GM12878 (cell line): ENCODE results near the gene ETHE1. TPM values are rescaled to one million over a fixed set of nuclear protein-coding genes. Genes with fewer than 3 reads are reported as not detected.

Experiments used
- ATAC-seq: fragments of 200-7000 bp; cut with Tn5 transposase; 3 replicates; pipeline ENCODE4 v1.9.1; 2020; ENCODE audit warnings: mild to moderate bottlenecking, moderate library complexity
- BruUV-seq: library from RNA; stranded (reverse); fragments of 400-500 nt; replicated peaks from 2 replicates; lab custom pipeline; 2021; lab: Mats Ljungman, UMichigan
- CTCF ChIA-PET: fragments of 300-600 bp; sonication (Branson Sonifier 250); formaldehyde crosslinking; extraction: SDS; loops from one replicate; lab custom pipeline; 2021; ENCODE audit warnings: inconsistent platforms; lab: Yijun Ruan, JAX
- POLR2A ChIA-PET: fragments of 350-600 bp; formaldehyde crosslinking; extraction: SDS; loops from one replicate; lab custom pipeline; 2021; ENCODE audit warnings: inconsistent platforms; lab: Charles Lee
- RAD21 ChIA-PET: fragments of 300-600 bp; sonication (Branson Sonifier 250); formaldehyde crosslinking; loops from one replicate; lab custom pipeline; 2023; ENCODE audit warnings: antibody characterized with exemption; ENCODE audit not compliant: unreplicated experiment; lab: Charles Lee
- SMC1A ChIA-PET: fragments of 300-600 bp; sonication (Branson Sonifier 250); formaldehyde crosslinking; loops from one replicate; lab custom pipeline; 2023; ENCODE audit not compliant: unreplicated experiment, uncharacterized antibody; lab: Charles Lee
- DNase-seq: peaks from one replicate; pipeline ENCODE4 v3.0.0-alpha.2; 2011; ENCODE audit warnings: low read depth, low spot score
- FAIRE-seq: peaks from 3 replicates; lab custom pipeline; 2011; peaks lifted over from hg19 to GRCh38; lab: Jason Lieb, UNC
- H2AFZ ChIP-seq: 2 replicates; pipeline ENCODE4 v1.6.0; 2011; ENCODE audit warnings: low read depth, low read length, control low read depth; ENCODE audit not compliant: control insufficient read depth
- H3K27ac ChIP-seq: 2 replicates; pipeline ENCODE4 v1.5.1; 2011; ENCODE audit warnings: control low read depth; ENCODE audit not compliant: control insufficient read depth, insufficient read depth
- H3K27me3 ChIP-seq, 2 experiments: replicated peaks in 1 of 2; 2 replicates each; pipeline versions ENCODE4 v1.6.0 to v1.6.1; 2011; ENCODE audit warnings: low read length in 1 of 2; ENCODE audit not compliant: control insufficient read depth in 2 of 2, insufficient read depth in 2 of 2
- H3K36me3 ChIP-seq, 2 experiments: 2 replicates each; pipeline ENCODE4 v1.5.1; 2011; ENCODE audit warnings: low read length in 1 of 2; ENCODE audit not compliant: control insufficient read depth in 2 of 2, insufficient read depth in 2 of 2
- H3K4me1 ChIP-seq: 2 replicates; pipeline ENCODE4 v1.6.1; 2011; ENCODE audit warnings: mild to moderate bottlenecking, low read length, moderate library complexity, mixed read lengths; ENCODE audit not compliant: control insufficient read depth, insufficient read depth
- H3K4me2 ChIP-seq: 2 replicates; pipeline ENCODE4 v1.6.0; 2011; ENCODE audit warnings: control low read depth; ENCODE audit not compliant: control insufficient read depth, insufficient read depth
- H3K4me3 ChIP-seq: fragments of 200-600 bp; sonication (generic); 2 replicates; pipeline ENCODE4 v1.5.1; 2016
- H3K79me2 ChIP-seq: 2 replicates; pipeline ENCODE4 v1.6.0; 2011; ENCODE audit warnings: low read length; ENCODE audit not compliant: control insufficient read depth, insufficient read depth
- H3K9ac ChIP-seq: 2 replicates; pipeline ENCODE4 v1.8.0; 2011; ENCODE audit warnings: low read length, control low read depth, mixed read lengths; ENCODE audit not compliant: control insufficient read depth, insufficient read depth
- H3K9me3 ChIP-seq: replicated peaks from 3 replicates; pipeline ENCODE4 v1.5.1; 2011; ENCODE audit warnings: mild to moderate bottlenecking, low read length; ENCODE audit not compliant: control insufficient read depth, insufficient read depth
- H4K20me1 ChIP-seq: 2 replicates; pipeline ENCODE4 v1.6.0; 2011; ENCODE audit not compliant: control insufficient read depth, insufficient read depth
- BMI1 ChIP-seq: fragments of 450-650 bp; IDR thresholded peaks from 2 replicates; pipeline ENCODE4 v1.6.1; 2016; ENCODE audit warnings: mild to moderate bottlenecking, moderate library complexity, borderline replicate concordance
- E4F1 ChIP-seq: fragments of 450-650 bp; IDR thresholded peaks from 2 replicates; pipeline ENCODE4 v1.6.1; 2018; ENCODE audit warnings: borderline replicate concordance, mild to moderate bottlenecking; ENCODE audit not compliant: partially characterized antibody
- EGR1 ChIP-seq, 2 experiments: IDR thresholded peaks; 1 replicate in 1 of 2; 2 replicates in 1 of 2; pipeline ENCODE4 v1.6.1; 2011 to 2012; ENCODE audit warnings: low read depth in 2 of 2, low read length in 2 of 2, borderline replicate concordance in 1 of 2, mild to moderate bottlenecking in 1 of 2, moderate library complexity in 1 of 2
- EP300 ChIP-seq, 2 experiments: fragments of 150-350 bp in 1 of 2; IDR thresholded peaks; 2 replicates each; pipeline ENCODE4 v1.6.1; 2011 to 2012; ENCODE audit warnings: low read depth in 2 of 2, low read length in 2 of 2, borderline replicate concordance in 1 of 2, improper control_type of control experiment in 1 of 2, inconsistent platforms in 1 of 2; ENCODE audit not compliant: control insufficient read depth in 1 of 2
- JUND ChIP-seq: IDR thresholded peaks from 2 replicates; pipeline ENCODE4 v1.6.1; 2012; ENCODE audit warnings: low read depth, mild to moderate bottlenecking, low read length, improper control_type of control experiment, moderate library complexity
- MEF2A ChIP-seq: IDR thresholded peaks from 2 replicates; pipeline ENCODE4 v1.6.1; 2011; ENCODE audit warnings: low read depth, mild to moderate bottlenecking, low read length, moderate library complexity; ENCODE audit not compliant: insufficient read depth
- PML ChIP-seq: IDR thresholded peaks from 2 replicates; pipeline ENCODE4 v1.6.1; 2012; ENCODE audit warnings: low read length, inconsistent platforms
- SIN3A ChIP-seq: IDR thresholded peaks from 2 replicates; pipeline ENCODE4 v1.6.1; 2012; ENCODE audit warnings: low read depth, low read length, improper control_type of control experiment
- SIX5 ChIP-seq: IDR thresholded peaks from 2 replicates; pipeline ENCODE4 v1.6.1; 2011; ENCODE audit warnings: mild to moderate bottlenecking, low read depth, low read length, moderate library complexity; ENCODE audit not compliant: severe bottlenecking
- SMARCA5 ChIP-seq: fragments of 450-650 bp; IDR thresholded peaks from 2 replicates; pipeline ENCODE4 v1.6.1; 2017; ENCODE audit warnings: mild to moderate bottlenecking
- SPI1 ChIP-seq: IDR thresholded peaks from 2 replicates; pipeline ENCODE4 v1.6.1; 2011; ENCODE audit warnings: low read depth, mild to moderate bottlenecking, low read length, moderate library complexity, borderline replicate concordance; ENCODE audit not compliant: insufficient read depth
- TAF1 ChIP-seq: IDR thresholded peaks from 2 replicates; pipeline ENCODE4 v1.6.1; 2011; ENCODE audit warnings: mild to moderate bottlenecking, low read depth, low read length, borderline replicate concordance
- ZBTB40 ChIP-seq: fragments of 450-650 bp; IDR thresholded peaks from 2 replicates; pipeline ENCODE4 v1.6.1; 2016; ENCODE audit warnings: mild to moderate bottlenecking, moderate library complexity, borderline replicate concordance
- ZZZ3 ChIP-seq: IDR thresholded peaks from 2 replicates; pipeline ENCODE4 v1.6.1; 2011; ENCODE audit warnings: low read depth; ENCODE audit not compliant: control insufficient read depth, insufficient read length
- in situ Hi-C: fragments of 300-500 bp; cut with MboI; formaldehyde crosslinking; loops from 9 replicates; pipeline ENCODE4 v1.14.3; 2018; ENCODE audit warnings: mixed read lengths
- intact Hi-C: fragments of 100-400 bp; cut with micrococcal nuclease; formaldehyde crosslinking; loops from one replicate; pipeline ENCODE4 v1.14.2; 2022; ENCODE audit not compliant: unreplicated experiment
- polyA plus RNA-seq, 11 experiments: library from polyadenylated mRNA; depleted of rRNA in 4 of 11; unstranded in 6 of 11; stranded (reverse) in 5 of 11; fragments of >200 nt; fragmentation: Nextera tagmentation in 4 of 11; fragmentation: Illumina TruSeq in 1 of 11; extraction: Ambion mirVana in 4 of 11; extraction: Trizol in 1 of 11; gene quantifications; 1 replicate in 1 of 11; 2 replicates in 10 of 11; pipeline versions ENCODE4 v1.2.1 to v1.2.3, GENCODE V29; 2011 to 2016; ENCODE audit warnings: inconsistent platforms in 2 of 11, missing spikeins in 2 of 11, low read depth in 1 of 11
- total RNA-seq, 4 experiments: library from RNA; depleted of rRNA in 3 of 4; stranded (reverse); fragments of >200 nt in 3 of 4; fragmentation: Illumina TruSeq in 1 of 4; extraction: Trizol in 1 of 4; gene quantifications; 2 replicates each; pipeline versions ENCODE4 v1.2.1 to v1.2.3, GENCODE V29; 2013 to 2021

Gene ETHE1
- total and polyA plus RNA-seq, 10 of the 15 experiments (the other 5 are each of a cell fraction or from before 2014, with no cell fraction given), result 22.1 to 155 (median 52.7) TPM

GRCh38 chr19:43538922-43539321, 11.9 kb upstream of the ETHE1 start:
- no peak for TF ChIP-seq PML
- TF ChIP-seq EP300 (IDR thresholded peaks at IDR 0.05; ENCODE audit: borderline replicate concordance in 1 of 2, control insufficient read depth in 1 of 2, low read depth in 2 of 2, low read length in 2 of 2), result no peak
- TF ChIP-seq SPI1, result no peak
- TF ChIP-seq E4F1, result no peak
- no peak for TF ChIP-seq EGR1 (IDR thresholded peaks at IDR 0.05; ENCODE audit: borderline replicate concordance in 1 of 2, low read depth in 2 of 2, low read length in 2 of 2)
- no peak for TF ChIP-seq SMARCA5
- TF ChIP-seq MEF2A, result no peak
- TF ChIP-seq TAF1, result no peak
- no peak for TF ChIP-seq ZBTB40
- no peak for TF ChIP-seq ZZZ3
- no peak for TF ChIP-seq SIN3A
- no peak for TF ChIP-seq BMI1
- no peak for TF ChIP-seq SIX5
- TF ChIP-seq JUND, result no peak
- Histone ChIP-seq H3K4me2 (no peak overlapping the region), H3K9ac (no peak overlapping the region), H3K79me2 (no peaks in the 10 kb centered on the region), H3K4me1 (no peaks in the 10 kb centered on the region), H3K27ac (no peak overlapping the region), H3K36me3 (peaks cover 5 to 6% of the 10 kb centered on the region in 2 experiments), H2AFZ (no peak overlapping the region), H3K9me3 (no peaks in the 10 kb centered on the region; the same call in 2 of the 3 replicates), H4K20me1 (no peaks in the 10 kb centered on the region), H3K27me3 (no peaks in the 10 kb centered on the region), H3K4me3 (no peak overlapping the region)
- no TSS peak for BruUV-seq
- in situ Hi-C loops (no loop called here), intact Hi-C loops (no loop called here)
- CTCF ChIA-PET, result interaction anchor here (4.9 kb wide), 1 partner anchor 56 kb away, joined by 36 read pairs; the partner anchor contains the start of gene IRGQ
- no peak for DNase-seq
- RAD21 ChIA-PET, result no interaction called here
- SMC1A ChIA-PET, result no interaction called here
- ATAC-seq, result no peak
- no peak for FAIRE-seq
- POLR2A ChIA-PET, result no interaction called here
